ENCODE data around the gene DLG3. TPM values are rescaled to one million over a fixed set of nuclear protein-coding genes. Genes with fewer than 3 reads are reported as not detected.

DLG3 gene
- total and polyA plus RNA-seq, 10 of the 15 experiments (the other 5 are each of a cell fraction or from before 2014, with no cell fraction given) = 1.3 to 32.2 (median 3.9) TPM

DNA sequence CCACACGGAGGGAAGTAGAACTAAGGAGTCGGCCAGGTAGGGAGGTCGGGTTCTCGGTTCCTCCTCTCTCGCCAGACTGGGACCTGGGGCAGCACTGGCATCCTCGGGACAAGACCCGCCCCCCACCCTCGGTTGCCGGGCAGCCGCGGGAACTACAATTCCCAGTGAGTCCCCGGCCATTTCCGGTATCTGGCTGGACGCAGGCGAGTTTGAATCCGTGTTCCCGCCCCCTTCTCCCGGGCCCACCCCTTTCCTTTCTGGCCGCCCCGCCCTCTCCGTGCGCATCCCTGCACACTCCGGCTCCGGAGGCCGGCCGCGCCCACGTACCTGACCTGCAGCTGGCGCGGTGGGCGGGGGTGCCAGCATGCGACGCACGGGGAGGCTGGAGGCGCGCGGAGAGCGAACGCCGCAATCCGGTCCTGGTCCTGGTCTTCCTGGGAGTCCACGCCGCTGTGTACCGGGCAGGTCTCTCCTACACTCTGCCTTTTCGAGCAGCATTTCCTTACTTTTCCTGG, 10.2 kb upstream of the DLG3 start (continued):
- TF ChIP-seq SP1 (IDR thresholded peaks at IDR 0.05; ENCODE audit: low read depth, low read length) = peak; percentile 6
- no peak for TF ChIP-seq PAX8 (IDR thresholded peaks at IDR 0.05)
- TF ChIP-seq EGR1 (IDR thresholded peaks at IDR 0.05; ENCODE audit: borderline replicate concordance in 1 of 2, low read depth in 2 of 2, low read length in 2 of 2) = 0 out of 3 replicates have a peak, but pooled peaks of 1 of the 2 experiments have one; percentile 24
- no peak for TF ChIP-seq JUND (IDR thresholded peaks at IDR 0.05; ENCODE audit: low read depth, low read length)
- no peak for TF ChIP-seq CBX5 (IDR thresholded peaks at IDR 0.05; ENCODE audit: low read depth)
- TF ChIP-seq, protein P1, sequence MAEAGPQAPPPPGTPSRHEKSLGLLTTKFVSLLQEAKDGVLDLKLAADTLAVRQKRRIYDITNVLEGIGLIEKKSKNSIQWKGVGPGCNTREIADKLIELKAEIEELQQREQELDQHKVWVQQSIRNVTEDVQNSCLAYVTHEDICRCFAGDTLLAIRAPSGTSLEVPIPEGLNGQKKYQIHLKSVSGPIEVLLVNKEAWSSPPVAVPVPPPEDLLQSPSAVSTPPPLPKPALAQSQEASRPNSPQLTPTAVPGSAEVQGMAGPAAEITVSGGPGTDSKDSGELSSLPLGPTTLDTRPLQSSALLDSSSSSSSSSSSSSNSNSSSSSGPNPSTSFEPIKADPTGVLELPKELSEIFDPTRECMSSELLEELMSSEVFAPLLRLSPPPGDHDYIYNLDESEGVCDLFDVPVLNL (IDR thresholded peaks at IDR 0.05; ENCODE audit: low read depth, low read length) = 0 out of 2 replicates have a peak, but pooled peaks have one; percentile 33
- peak; percentile 30; the same call in 1 of the 2 replicates for TF ChIP-seq CREB1 (IDR thresholded peaks at IDR 0.05; ENCODE audit: low read depth)
- no peak for TF ChIP-seq SMAD1 (IDR thresholded peaks at IDR 0.05; ENCODE audit: low read depth, partially characterized antibody)
- no peak for TF ChIP-seq PML (IDR thresholded peaks at IDR 0.05; ENCODE audit: low read length)
- TF ChIP-seq LARP7 (IDR thresholded peaks at IDR 0.05) = 0 out of 2 replicates have a peak, but pooled peaks have one; percentile 15
- TF ChIP-seq, protein P2, sequence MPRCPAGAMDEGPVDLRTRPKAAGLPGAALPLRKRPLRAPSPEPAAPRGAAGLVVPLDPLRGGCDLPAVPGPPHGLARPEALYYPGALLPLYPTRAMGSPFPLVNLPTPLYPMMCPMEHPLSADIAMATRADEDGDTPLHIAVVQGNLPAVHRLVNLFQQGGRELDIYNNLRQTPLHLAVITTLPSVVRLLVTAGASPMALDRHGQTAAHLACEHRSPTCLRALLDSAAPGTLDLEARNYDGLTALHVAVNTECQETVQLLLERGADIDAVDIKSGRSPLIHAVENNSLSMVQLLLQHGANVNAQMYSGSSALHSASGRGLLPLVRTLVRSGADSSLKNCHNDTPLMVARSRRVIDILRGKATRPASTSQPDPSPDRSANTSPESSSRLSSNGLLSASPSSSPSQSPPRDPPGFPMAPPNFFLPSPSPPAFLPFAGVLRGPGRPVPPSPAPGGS (IDR thresholded peaks at IDR 0.05; ENCODE audit: borderline replicate concordance, insufficient read depth, low read depth, low read length, poor library complexity, severe bottlenecking) = no peak
- TF ChIP-seq, protein P3, sequence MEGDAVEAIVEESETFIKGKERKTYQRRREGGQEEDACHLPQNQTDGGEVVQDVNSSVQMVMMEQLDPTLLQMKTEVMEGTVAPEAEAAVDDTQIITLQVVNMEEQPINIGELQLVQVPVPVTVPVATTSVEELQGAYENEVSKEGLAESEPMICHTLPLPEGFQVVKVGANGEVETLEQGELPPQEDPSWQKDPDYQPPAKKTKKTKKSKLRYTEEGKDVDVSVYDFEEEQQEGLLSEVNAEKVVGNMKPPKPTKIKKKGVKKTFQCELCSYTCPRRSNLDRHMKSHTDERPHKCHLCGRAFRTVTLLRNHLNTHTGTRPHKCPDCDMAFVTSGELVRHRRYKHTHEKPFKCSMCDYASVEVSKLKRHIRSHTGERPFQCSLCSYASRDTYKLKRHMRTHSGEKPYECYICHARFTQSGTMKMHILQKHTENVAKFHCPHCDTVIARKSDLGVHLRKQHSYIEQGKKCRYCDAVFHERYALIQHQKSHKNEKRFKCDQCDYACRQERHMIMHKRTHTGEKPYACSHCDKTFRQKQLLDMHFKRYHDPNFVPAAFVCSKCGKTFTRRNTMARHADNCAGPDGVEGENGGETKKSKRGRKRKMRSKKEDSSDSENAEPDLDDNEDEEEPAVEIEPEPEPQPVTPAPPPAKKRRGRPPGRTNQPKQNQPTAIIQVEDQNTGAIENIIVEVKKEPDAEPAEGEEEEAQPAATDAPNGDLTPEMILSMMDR (IDR thresholded peaks at IDR 0.05 in 2 of 3, conservative IDR thresholded peaks at IDR 0.05 in 1 of 3; ENCODE audit: control insufficient read depth in 2 of 3, extremely low read depth in 1 of 3, insufficient read depth in 1 of 3, low read depth in 3 of 3, low read length in 3 of 3) = no peak
- TF ChIP-seq GABPA (IDR thresholded peaks at IDR 0.05; ENCODE audit: low read depth) = peak; percentile 77
- TF ChIP-seq POLR2AphosphoS5 (IDR thresholded peaks at IDR 0.05; ENCODE audit: low read length) = no peak
- no peak for TF ChIP-seq SUPT20H (IDR thresholded peaks at IDR 0.05; ENCODE audit: borderline replicate concordance, control insufficient read depth, low read depth, low read length)
- TF ChIP-seq, protein P4, sequence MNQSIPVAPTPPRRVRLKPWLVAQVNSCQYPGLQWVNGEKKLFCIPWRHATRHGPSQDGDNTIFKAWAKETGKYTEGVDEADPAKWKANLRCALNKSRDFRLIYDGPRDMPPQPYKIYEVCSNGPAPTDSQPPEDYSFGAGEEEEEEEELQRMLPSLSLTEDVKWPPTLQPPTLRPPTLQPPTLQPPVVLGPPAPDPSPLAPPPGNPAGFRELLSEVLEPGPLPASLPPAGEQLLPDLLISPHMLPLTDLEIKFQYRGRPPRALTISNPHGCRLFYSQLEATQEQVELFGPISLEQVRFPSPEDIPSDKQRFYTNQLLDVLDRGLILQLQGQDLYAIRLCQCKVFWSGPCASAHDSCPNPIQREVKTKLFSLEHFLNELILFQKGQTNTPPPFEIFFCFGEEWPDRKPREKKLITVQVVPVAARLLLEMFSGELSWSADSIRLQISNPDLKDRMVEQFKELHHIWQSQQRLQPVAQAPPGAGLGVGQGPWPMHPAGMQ (IDR thresholded peaks at IDR 0.05; ENCODE audit: borderline replicate concordance) = no peak
- TF ChIP-seq, protein P5, sequence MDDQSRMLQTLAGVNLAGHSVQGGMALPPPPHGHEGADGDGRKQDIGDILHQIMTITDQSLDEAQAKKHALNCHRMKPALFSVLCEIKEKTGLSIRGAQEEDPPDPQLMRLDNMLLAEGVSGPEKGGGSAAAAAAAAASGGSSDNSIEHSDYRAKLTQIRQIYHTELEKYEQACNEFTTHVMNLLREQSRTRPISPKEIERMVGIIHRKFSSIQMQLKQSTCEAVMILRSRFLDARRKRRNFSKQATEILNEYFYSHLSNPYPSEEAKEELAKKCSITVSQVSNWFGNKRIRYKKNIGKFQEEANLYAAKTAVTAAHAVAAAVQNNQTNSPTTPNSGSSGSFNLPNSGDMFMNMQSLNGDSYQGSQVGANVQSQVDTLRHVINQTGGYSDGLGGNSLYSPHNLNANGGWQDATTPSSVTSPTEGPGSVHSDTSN (IDR thresholded peaks at IDR 0.05; ENCODE audit: insufficient replicate concordance, low read depth, low read length) = no peak
- TF ChIP-seq SIX5 (IDR thresholded peaks at IDR 0.05; ENCODE audit: low read depth, low read length, severe bottlenecking) = peak; percentile 59
- TF ChIP-seq, protein P6, sequence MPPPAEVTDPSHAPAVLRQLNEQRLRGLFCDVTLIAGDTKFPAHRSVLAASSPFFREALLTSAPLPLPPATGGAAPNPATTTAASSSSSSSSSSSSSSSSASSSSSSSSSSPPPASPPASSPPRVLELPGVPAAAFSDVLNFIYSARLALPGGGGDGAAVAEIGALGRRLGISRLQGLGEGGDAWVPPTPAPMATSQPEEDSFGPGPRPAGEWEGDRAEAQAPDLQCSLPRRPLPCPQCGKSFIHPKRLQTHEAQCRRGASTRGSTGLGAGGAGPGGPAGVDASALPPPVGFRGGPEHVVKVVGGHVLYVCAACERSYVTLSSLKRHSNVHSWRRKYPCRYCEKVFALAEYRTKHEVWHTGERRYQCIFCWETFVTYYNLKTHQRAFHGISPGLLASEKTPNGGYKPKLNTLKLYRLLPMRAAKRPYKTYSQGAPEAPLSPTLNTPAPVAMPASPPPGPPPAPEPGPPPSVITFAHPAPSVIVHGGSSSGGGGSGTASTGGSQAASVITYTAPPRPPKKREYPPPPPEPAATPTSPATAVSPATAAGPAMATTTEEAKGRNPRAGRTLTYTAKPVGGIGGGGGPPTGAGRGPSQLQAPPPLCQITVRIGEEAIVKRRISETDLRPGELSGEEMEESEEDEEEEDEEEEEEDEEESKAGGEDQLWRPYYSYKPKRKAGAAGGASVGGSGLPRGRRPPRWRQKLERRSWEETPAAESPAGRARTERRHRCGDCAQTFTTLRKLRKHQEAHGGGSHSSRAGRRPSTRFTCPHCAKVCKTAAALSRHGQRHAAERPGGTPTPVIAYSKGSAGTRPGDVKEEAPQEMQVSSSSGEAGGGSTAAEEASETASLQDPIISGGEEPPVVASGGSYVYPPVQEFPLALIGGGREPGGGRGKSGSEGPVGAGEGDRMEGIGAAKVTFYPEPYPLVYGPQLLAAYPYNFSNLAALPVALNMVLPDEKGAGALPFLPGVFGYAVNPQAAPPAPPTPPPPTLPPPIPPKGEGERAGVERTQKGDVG (CRISPR knock-in tag; IDR thresholded peaks at IDR 0.05) = no peak
